ENCODE measurements around the gene ARF1.

- no peak for TF ChIP-seq CTCF (IDR thresholded peaks at IDR 0.05)
- TF ChIP-seq POLR2A (IDR thresholded peaks at IDR 0.05), result no peak
Measured at GRCh38 chr1:228106800-228107054, 24.2 kb downstream of the ARF1 start.
